ENCODE results near the gene SHMT2.

- TF ChIP-seq CTCF (IDR thresholded peaks at IDR 0.05) (no peak), EZH2 (IDR thresholded peaks at IDR 0.05) (no peak)
Observed at GRCh38 chr12:57270966-57271470, 41.5 kb downstream of the SHMT2 start.
